Activated CD4-positive, alpha-beta T cell treated with anti-CD3 and anti-CD28 coated beads, Interleukin-2, amount 50 U/mL, for 24 hours (primary cell): Measurements from ENCODE around the gene LTBP1.
"Not testable (repeated sequence)": the region's sequence is repeated elsewhere in the genome, so short reads cannot be mapped to it uniquely, and the experiment has no call there.

ENCODE experiments used
- DNase-seq, 2 donors: peaks; one replicate each; pipeline ENCODE4 v3.0.0-alpha.2; 2020; ENCODE audit warnings: low read depth in 1 of 2, low spot score in 1 of 2

Gene LTBP1

GRCh38 chr2:33134791-33135560 is 188.2 kb downstream of the LTBP1 start:
- DNase-seq = no peak

- DNase-seq = no peak
Observed at GRCh38 chr2:33135645-33136044, 188.9 kb downstream of the LTBP1 start.

GRCh38 chr2:33136056-33136455 is 189.3 kb downstream of the LTBP1 start:
- DNase-seq = no peak

GRCh38 chr2:33136566-33136965 is 189.8 kb downstream of the LTBP1 start:
- no peak for DNase-seq

GRCh38 chr2:33137331-33137730 is 190.6 kb downstream of the LTBP1 start:
- no peak for DNase-seq

GRCh38 chr2:33139949-33140348 is 193.2 kb downstream of the LTBP1 start:
- no peak for DNase-seq

- DNase-seq = no peak
Observed at GRCh38 chr2:33141476-33141875, 194.7 kb downstream of the LTBP1 start.

- DNase-seq = no peak
Observed at GRCh38 chr2:33142810-33143209, 196.1 kb downstream of the LTBP1 start.

- DNase-seq = no peak
Observed at GRCh38 chr2:33144243-33144642, 197.5 kb downstream of the LTBP1 start.

- no peak for DNase-seq
Observed at GRCh38 chr2:33145459-33145858, 198.7 kb downstream of the LTBP1 start.

GRCh38 chr2:33146102-33146501 is 199.3 kb downstream of the LTBP1 start:
- no peak for DNase-seq

- DNase-seq = no peak
Observed at GRCh38 chr2:33153008-33153407, 206.3 kb downstream of the LTBP1 start.

- no peak for DNase-seq
Observed at GRCh38 chr2:33158482-33159003, 211.8 kb downstream of the LTBP1 start.

- no peak for DNase-seq
Observed at GRCh38 chr2:33160191-33160590, 213.4 kb downstream of the LTBP1 start.

GRCh38 chr2:33166287-33166881 is 219.6 kb downstream of the LTBP1 start:
- no peak for DNase-seq

GRCh38 chr2:33167622-33168245 is 221.0 kb downstream of the LTBP1 start:
- DNase-seq = no peak

- no peak for DNase-seq
Observed at GRCh38 chr2:33168425-33168824, 221.7 kb downstream of the LTBP1 start.

GRCh38 chr2:33168922-33169321 is 222.2 kb downstream of the LTBP1 start:
- DNase-seq = no peak

- not testable (repeated sequence) for DNase-seq
Observed at GRCh38 chr2:33170251-33170650, 223.5 kb downstream of the LTBP1 start.

GRCh38 chr2:33177627-33178026 is 230.9 kb downstream of the LTBP1 start:
- no peak for DNase-seq

GRCh38 chr2:33178209-33178608 is 231.5 kb downstream of the LTBP1 start:
- no peak for DNase-seq

- DNase-seq = no peak
Observed at GRCh38 chr2:33180915-33181314, 234.2 kb downstream of the LTBP1 start.
